GM18520 (cell line): ENCODE results near the gene KCNH4.
A peak's percentile ranks its signal among the peaks of the same experiment; 100 is the strongest.

Experiments
- ATAC-seq: cut with Tn5 transposase; IDR thresholded peaks from one replicate; pipeline ENCODE4 v1.9.1; 2021; ENCODE audit not compliant: unreplicated experiment

KCNH4 gene

GRCh38 chr17:42120161-42120769, 60.7 kb downstream of the KCNH4 start:
- no peak for ATAC-seq

- ATAC-seq: no peak
These were observed 61.6 kb downstream of the KCNH4 start for GRCh38 chr17:42119301-42119700.

GRCh38 chr17:42118545-42118944, 62.4 kb downstream of the KCNH4 start:
- no peak for ATAC-seq

GRCh38 chr17:42118126-42118510, 62.8 kb downstream of the KCNH4 start:
- ATAC-seq: no peak

- no peak for ATAC-seq
These were observed 63.4 kb downstream of the KCNH4 start for GRCh38 chr17:42117397-42118125.

- no peak for ATAC-seq
These were observed 64.1 kb downstream of the KCNH4 start for GRCh38 chr17:42116705-42117396.

GRCh38 chr17:42114118-42114517, 66.8 kb downstream of the KCNH4 start:
- no peak for ATAC-seq

- no peak for ATAC-seq
These were observed 67.5 kb downstream of the KCNH4 start for GRCh38 chr17:42113293-42114069.

- peak; percentile 45 for ATAC-seq
These were observed 68.3 kb downstream of the KCNH4 start, which contains the start of gene DHX58 for GRCh38 chr17:42112552-42113176. Gene DHX58, minus strand, starts transcription at chr17:42112714. Its CDS starts 822 bp downstream, at chr17:42111892.

GRCh38 chr17:42111871-42112551, 68.9 kb downstream of the KCNH4 start:
- ATAC-seq: no peak

- ATAC-seq: no peak
These were observed 69.7 kb downstream of the KCNH4 start for GRCh38 chr17:42111265-42111636.

- ATAC-seq: no peak
These were observed 70.4 kb downstream of the KCNH4 start for GRCh38 chr17:42110301-42111264.

GRCh38 chr17:42109086-42109485, 71.9 kb downstream of the KCNH4 start:
- no peak for ATAC-seq

- peak; percentile 51 for ATAC-seq
These were observed 73.1 kb downstream of the KCNH4 start for GRCh38 chr17:42107597-42108576.

GRCh38 chr17:42107124-42107523, 73.8 kb downstream of the KCNH4 start:
- ATAC-seq: no peak
